ENCODE measurements around the gene CLIP3.
"Not testable (repeated sequence)": the region's sequence is repeated elsewhere in the genome, so short reads cannot be mapped to it uniquely, and the experiment has no call there.

Gene CLIP3

GRCh38 chr19:36006955-36007354 lies 25.7 kb downstream of the CLIP3 start:
- no peak for DNase-seq

GRCh38 chr19:36003284-36003683 lies 29.4 kb downstream of the CLIP3 start:
- DNase-seq: no peak

GRCh38 chr19:36001605-36002004 lies 31.1 kb downstream of the CLIP3 start:
- no peak for DNase-seq

- no peak for DNase-seq
These were observed 35.9 kb downstream of the CLIP3 start for GRCh38 chr19:35996777-35997176.

- peak; percentile 92 to 93 for DNase-seq
These were observed 37.4 kb downstream of the CLIP3 start, which contains the start of gene SDHAF1 for GRCh38 chr19:35995048-35995993. TSS of gene SDHAF1 (plus strand) at chr19:35995188. CDS start at chr19:35995275, 87 bp downstream.

GRCh38 chr19:35993923-35994598 lies 38.6 kb downstream of the CLIP3 start:
- no peak for DNase-seq

GRCh38 chr19:35992907-35993765 lies 39.5 kb downstream of the CLIP3 start:
- no peak for DNase-seq

GRCh38 chr19:35991731-35992450 lies 40.8 kb downstream of the CLIP3 start:
- no peak for DNase-seq

GRCh38 chr19:35990771-35991730 lies 41.6 kb downstream of the CLIP3 start:
- DNase-seq: no peak

GRCh38 chr19:35990156-35990555 lies 42.5 kb downstream of the CLIP3 start:
- no peak for DNase-seq

GRCh38 chr19:35988824-35989223 lies 43.8 kb downstream of the CLIP3 start:
- no peak for DNase-seq

- DNase-seq: no peak
These were observed 45.1 kb downstream of the CLIP3 start for GRCh38 chr19:35987571-35987896.

- peak; percentile 9 to 20 for DNase-seq
These were observed 45.8 kb downstream of the CLIP3 start for GRCh38 chr19:35986664-35987570.

- DNase-seq: no peak
These were observed 46.6 kb downstream of the CLIP3 start for GRCh38 chr19:35986111-35986510.

GRCh38 chr19:35983177-35983576 lies 49.5 kb downstream of the CLIP3 start:
- DNase-seq: no peak

- DNase-seq: not testable (repeated sequence)
These were observed 51.7 kb downstream of the CLIP3 start for GRCh38 chr19:35980997-35981396.

GRCh38 chr19:35978832-35979365 lies 53.8 kb downstream of the CLIP3 start:
- no peak for DNase-seq

- DNase-seq: no peak
These were observed 54.4 kb downstream of the CLIP3 start for GRCh38 chr19:35978271-35978670.

- peak; percentile 18 to 31 for DNase-seq
These were observed 55.0 kb downstream of the CLIP3 start for GRCh38 chr19:35977446-35978222.
